ENCODE results near the gene SLC37A2.

DNA sequence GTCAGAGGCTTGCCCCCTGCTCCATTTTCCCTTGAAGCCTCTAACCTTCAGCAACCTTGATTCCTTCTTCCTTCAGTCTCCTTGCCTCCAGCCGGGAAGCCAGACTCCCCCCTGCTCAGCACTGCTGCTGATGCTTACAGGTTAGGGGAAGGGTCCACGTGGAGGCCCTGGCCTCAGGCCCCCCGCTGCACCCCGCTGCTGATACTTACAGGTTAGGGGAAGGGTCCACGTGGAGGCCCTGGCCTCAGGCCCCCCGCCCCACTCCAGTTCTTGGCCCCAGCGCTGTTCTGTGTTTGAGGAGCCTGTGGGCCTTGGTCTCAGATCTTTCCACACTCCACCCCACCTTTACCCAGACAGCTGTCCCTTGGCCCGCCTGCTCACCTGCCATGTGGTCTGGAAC is 75.9 kb downstream of the SLC37A2 start:
- TF ChIP-seq CTCF (IDR thresholded peaks at IDR 0.05): no peak
- TF ChIP-seq NR3C1 (CRISPR knock-in tag; conservative IDR thresholded peaks at IDR 0.05; ENCODE audit: low read depth): no peak
- TF ChIP-seq, protein P1, sequence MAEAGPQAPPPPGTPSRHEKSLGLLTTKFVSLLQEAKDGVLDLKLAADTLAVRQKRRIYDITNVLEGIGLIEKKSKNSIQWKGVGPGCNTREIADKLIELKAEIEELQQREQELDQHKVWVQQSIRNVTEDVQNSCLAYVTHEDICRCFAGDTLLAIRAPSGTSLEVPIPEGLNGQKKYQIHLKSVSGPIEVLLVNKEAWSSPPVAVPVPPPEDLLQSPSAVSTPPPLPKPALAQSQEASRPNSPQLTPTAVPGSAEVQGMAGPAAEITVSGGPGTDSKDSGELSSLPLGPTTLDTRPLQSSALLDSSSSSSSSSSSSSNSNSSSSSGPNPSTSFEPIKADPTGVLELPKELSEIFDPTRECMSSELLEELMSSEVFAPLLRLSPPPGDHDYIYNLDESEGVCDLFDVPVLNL (CRISPR knock-in tag; IDR thresholded peaks at IDR 0.05; ENCODE audit: borderline replicate concordance, low read depth): no peak
- no peak for TF ChIP-seq SP1 (CRISPR knock-in tag; conservative IDR thresholded peaks at IDR 0.05)
- TF ChIP-seq, protein P2, sequence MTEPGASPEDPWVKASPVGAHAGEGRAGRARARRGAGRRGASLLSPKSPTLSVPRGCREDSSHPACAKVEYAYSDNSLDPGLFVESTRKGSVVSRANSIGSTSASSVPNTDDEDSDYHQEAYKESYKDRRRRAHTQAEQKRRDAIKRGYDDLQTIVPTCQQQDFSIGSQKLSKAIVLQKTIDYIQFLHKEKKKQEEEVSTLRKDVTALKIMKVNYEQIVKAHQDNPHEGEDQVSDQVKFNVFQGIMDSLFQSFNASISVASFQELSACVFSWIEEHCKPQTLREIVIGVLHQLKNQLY (CRISPR knock-in tag; IDR thresholded peaks at IDR 0.05): no peak
- TF ChIP-seq TEAD1 (CRISPR knock-in tag; IDR thresholded peaks at IDR 0.05): no peak
- TF ChIP-seq ATF1 (CRISPR knock-in tag; IDR thresholded peaks at IDR 0.05): no peak
- no peak for TF ChIP-seq FOXJ3 (CRISPR knock-in tag; IDR thresholded peaks at IDR 0.05; ENCODE audit: borderline replicate concordance)
- TF ChIP-seq ZNF396 (CRISPR knock-in tag; IDR thresholded peaks at IDR 0.05; ENCODE audit: borderline replicate concordance): no peak
- no peak for TF ChIP-seq CREB1 (CRISPR knock-in tag; IDR thresholded peaks at IDR 0.05)
- TF ChIP-seq, protein P3, sequence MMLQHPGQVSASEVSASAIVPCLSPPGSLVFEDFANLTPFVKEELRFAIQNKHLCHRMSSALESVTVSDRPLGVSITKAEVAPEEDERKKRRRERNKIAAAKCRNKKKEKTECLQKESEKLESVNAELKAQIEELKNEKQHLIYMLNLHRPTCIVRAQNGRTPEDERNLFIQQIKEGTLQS (CRISPR knock-in tag; conservative IDR thresholded peaks at IDR 0.05): no peak
- no peak for TF ChIP-seq FOXK1 (CRISPR knock-in tag; IDR thresholded peaks at IDR 0.05)
- no peak for TF ChIP-seq CBFB (CRISPR knock-in tag; IDR thresholded peaks at IDR 0.05; ENCODE audit: low read depth)
- TF ChIP-seq ETV6 (CRISPR knock-in tag; IDR thresholded peaks at IDR 0.05): no peak

Measured in WTC11 (cell line).